NCI-H146 treated with DMSO at 0.1 percent for 48 hours (cell line): ENCODE data around the gene PRM3.

Experiments
- DNase-seq: peaks from one replicate; lab custom pipeline; 2025; ENCODE audit not compliant: unreplicated experiment; lab: John Stamatoyannopoulos, UW

Gene PRM3

GRCh38 chr16:11248133-11248532 is 25.3 kb downstream of the PRM3 start:
- DNase-seq: no peak

- no peak for DNase-seq
Measured at GRCh38 chr16:11245988-11246387, 27.4 kb downstream of the PRM3 start.

DNA sequence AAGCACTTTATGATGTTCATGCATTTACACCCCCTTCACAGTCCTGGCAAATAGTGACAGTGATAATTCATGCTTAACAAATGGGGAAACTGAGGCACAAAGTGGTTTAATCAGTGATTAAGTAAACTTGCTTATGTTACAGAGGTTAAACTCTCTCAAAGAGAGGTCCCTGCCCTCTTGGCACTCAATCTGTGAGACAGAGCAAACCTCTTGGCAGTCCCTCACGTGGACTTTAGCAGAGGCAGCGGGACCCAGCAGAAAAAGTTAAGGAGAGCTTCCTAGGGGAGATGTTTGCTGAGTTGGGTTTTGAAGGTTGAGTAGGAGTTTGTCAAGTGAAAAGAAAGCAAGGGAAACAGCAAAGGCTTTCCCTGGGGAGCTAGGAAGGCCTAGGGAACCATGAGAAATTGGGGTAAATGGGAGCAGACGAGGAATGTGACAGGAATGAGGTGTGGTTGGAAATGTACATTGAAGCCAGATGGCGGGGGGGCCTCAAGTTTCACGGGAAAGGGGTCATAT is 28.1 kb downstream of the PRM3 start:
- no peak for DNase-seq

GRCh38 chr16:11242658-11243057 is 30.8 kb downstream of the PRM3 start:
- DNase-seq: no peak

GRCh38 chr16:11241480-11242204 is 31.8 kb downstream of the PRM3 start:
- DNase-seq: no peak

DNA sequence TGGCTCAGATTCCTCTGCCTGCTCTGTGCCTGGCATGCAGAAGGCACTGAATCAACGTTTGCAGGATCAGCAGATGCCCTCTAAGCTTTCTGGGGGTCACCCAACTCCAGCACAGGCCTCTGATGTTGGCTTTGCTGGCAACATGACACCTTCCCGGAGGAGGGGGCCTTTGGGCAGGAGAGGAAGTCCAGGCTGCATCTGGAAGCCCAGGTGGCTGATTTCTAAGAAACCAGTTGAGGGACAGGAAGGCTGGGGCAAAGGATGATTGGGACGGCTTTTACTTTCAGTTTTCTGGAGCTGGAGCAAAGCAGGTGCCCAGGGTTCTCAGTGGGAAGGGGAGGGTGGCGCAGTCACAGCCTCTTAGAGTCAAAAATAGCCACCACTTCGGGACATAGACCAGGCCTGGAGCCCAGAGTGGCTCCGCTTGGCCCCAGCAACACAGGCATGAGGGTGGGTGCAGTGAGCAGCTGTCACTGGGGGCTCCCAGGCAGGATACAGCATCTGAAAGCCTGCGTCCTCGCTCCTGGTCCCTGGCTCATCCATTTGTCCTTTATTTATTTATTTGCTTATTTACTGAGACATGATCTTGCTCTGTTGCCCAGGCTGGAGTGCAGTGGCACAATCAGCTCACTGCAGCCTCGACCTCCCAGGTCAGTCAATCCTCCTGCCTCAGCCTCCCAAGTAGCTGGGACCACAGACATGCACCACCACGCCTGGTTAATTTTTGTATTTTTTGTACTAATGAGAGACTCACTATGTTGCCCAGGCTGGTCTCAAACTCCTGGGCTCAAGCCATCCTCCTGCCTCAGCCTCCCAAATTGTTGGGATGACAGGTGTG is 32.6 kb downstream of the PRM3 start:
- DNase-seq: no peak

DNA sequence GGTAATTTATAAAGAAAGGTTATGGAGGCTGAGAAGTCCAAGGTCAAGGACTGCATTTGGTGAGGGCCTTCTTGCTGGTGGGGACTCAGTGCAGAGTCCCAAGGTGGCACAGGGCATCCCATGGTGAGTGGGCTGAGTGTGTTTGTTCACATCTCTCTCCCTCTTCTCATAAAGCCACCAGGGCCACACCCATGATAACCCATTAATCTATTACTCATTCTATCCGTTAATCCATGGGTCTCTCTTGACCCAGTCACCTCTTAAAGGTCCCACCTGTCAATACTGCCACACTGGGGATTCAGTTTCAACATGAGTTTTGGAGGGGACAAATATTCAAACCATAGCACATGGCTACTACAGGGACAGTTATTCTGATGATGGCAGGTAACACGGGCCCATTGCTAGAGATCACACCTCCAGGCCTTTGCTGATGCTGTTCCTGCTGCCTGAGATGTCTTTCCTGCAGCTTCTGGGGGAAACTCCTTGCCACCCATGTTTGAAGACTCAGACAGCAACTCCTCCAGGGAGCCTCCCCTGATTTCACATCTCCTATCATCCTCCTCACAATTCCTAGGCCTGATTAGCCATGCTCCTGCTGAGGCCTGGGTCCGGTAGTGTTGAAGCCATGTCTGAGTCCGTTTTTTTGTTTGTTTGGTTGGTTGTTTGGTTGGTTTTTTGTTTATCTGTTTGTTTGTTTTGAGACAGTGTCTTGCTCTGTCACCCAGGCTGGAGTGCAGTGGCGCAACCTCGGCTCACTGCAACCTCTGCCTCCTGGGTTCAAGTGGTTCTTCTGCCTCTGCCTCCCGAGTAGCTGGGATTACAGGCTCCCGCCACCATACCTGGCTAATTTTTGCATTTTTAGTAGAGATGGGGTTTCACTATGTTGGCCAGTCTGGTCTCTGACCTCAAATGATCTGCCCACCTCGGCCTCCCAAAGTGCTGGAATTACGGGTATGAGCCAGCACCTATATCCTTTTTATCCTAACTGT is 33.5 kb downstream of the PRM3 start:
- no peak for DNase-seq

DNA sequence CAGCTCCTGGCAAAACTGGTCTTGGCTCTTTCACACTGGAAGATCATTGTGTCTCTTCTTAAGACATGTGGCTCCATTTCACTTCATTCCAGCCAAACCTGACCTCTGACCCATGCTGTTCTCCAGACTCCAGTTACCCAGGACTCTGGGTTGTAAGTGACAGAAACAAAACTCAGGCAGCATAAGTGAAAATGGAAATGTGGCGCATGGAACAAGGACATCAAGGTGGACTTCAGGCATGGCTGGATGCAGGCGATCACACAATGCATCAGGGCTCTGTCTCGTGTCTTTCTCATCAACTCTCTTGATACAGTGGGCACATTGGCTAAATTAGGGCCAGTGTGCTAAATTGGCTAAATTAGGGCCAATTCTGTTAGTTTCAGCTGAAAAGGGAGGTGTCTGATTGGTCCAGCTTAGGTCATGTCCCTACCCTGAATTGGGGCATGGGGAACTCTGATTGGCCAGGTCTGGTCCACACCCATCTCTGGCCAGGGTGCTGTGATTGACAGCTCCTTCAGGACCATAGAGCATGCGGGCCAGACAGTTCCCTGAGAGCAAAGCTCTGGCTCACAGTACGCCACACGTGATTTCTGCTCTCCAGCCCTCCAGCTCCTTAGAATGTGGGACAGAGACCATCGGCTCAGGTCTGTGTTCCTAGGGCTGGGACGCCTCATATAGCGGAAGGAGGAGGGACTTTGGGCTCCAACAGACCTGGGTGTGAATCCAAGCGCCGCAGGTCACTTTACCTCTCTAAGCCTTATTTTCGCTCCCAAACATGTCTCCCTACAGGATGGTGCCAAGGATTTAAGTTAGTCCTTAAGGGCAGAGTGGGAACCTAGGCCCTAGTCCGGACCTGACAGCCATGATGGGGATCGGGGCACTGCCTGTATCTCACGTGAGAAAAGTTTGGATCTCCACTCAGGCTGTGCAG is 34.9 kb downstream of the PRM3 start:
- DNase-seq: no peak

DNA sequence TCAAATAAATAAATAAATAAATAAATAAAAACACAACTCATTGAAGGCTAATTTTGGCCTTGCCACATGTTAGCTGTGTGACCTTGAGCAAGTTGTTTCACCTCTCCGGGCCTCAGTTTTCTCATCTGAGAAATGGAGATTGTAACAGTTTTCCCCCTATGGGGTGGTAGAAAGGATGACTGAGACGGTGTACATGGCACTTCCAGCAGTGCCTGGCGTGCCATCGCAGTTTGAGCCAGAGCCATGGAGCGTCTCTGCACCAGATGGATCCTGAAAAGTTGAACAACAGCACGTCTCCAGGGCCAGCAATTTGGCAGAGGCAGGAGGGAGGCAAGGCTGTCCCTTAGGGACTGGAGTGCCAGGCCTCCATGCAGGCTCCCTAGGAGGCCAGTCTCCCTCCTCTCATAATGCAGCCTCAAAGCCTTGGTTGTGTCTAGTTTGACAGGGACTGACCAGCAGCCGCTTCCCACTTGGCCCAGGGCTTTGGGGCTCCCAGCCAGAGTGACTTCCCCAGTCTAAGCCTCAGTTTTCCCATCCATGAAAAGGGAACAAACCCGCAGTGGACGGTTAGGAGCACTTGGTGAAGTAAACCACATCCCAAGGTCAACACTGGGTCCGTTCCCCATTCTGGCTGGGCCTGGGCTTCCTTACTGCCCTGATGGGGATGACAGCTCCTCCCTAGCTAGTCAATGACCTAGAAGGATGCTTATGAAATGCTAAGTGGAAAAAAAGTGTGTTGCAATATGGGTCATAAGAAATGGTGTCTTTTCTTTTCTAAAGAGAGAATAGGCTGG is 36.8 kb downstream of the PRM3 start:
- DNase-seq: no peak

DNA sequence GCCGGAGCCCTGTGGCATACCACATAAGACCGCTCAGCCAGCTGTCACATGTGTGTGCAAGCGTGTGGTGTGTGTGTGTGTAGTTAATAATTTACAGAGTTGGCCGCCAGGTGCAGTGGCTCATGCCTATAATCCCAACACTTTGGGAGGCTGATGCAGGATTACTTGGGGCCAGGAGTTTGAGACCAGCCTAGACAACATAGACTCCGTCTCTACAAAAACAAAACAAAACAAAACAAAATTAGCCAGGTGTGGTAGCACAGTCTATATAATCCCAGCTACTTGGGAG is 37.8 kb downstream of the PRM3 start:
- DNase-seq: no peak

GRCh38 chr16:11234884-11235702 is 38.3 kb downstream of the PRM3 start:
- DNase-seq: no peak

- no peak for DNase-seq
Measured at GRCh38 chr16:11233727-11234376, 39.6 kb downstream of the PRM3 start.

GRCh38 chr16:11232852-11233726 is 40.3 kb downstream of the PRM3 start:
- no peak for DNase-seq

GRCh38 chr16:11232302-11232851 is 41.1 kb downstream of the PRM3 start:
- no peak for DNase-seq

- DNase-seq: no peak
Measured at GRCh38 chr16:11231367-11231970, 42.0 kb downstream of the PRM3 start.

DNA sequence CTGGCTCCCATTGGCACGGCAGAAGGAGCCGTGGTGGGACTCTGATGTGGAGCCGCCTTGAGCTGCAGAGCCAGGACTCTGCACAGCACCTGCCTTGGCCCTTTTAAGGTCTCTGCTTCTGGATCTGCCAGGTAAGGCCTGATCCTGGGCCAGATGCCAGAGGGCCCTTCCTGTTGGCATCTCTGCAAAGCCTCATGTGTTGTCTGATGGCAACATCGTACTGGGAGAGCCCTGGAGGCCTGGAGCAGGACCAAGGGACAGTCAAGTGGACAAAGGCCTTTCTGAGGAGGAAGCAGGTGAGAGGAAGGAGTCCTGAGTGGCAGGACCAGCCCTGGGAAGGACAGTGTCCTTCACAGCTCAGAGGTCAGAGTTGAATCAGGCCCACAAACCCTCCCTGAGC is 43.5 kb downstream of the PRM3 start:
- no peak for DNase-seq
